BLaER1 treated with 17β-estradiol and CSF1 and Interleukin-3, amounts not matched to agents 10 nM and 100 nM (cell line): ENCODE results near the gene CACNG4.
A peak's percentile ranks its signal among the peaks of the same experiment; 100 is the strongest.

ENCODE experiments used
- H3K27ac ChIP-seq, 11 experiments: shearing (Covaris generic); formaldehyde crosslinking; 2 replicates each; pipeline ENCODE4 v1.8.1; 2022
- H3K27me3 ChIP-seq, 11 experiments: shearing (Covaris generic); formaldehyde crosslinking; 2 replicates each; pipeline ENCODE4 v1.8.1; 2022
- H3K36me3 ChIP-seq, 11 experiments: shearing (Covaris generic); formaldehyde crosslinking; 2 replicates each; pipeline ENCODE4 v1.8.1; 2022
- H3K4me1 ChIP-seq, 10 experiments: shearing (Covaris generic); formaldehyde crosslinking; 2 replicates each; pipeline ENCODE4 v1.8.1; 2022
- H3K4me2 ChIP-seq, 11 experiments: shearing (Covaris generic); formaldehyde crosslinking; 2 replicates each; pipeline ENCODE4 v1.8.1; 2022
- H3K4me3 ChIP-seq, 10 experiments: shearing (Covaris generic); formaldehyde crosslinking; 2 replicates each; pipeline ENCODE4 v1.8.1; 2022
- H3K9ac ChIP-seq, 11 experiments: shearing (Covaris generic); formaldehyde crosslinking; 2 replicates each; pipeline ENCODE4 v1.8.1; 2022
- H3K9me3 ChIP-seq, 11 experiments: shearing (Covaris generic); formaldehyde crosslinking; replicated peaks in 1 of 11; 2 replicates each; pipeline ENCODE4 v1.8.1; 2022
- H4K20me1 ChIP-seq, 11 experiments: shearing (Covaris generic); formaldehyde crosslinking; 2 replicates each; pipeline ENCODE4 v1.8.1; 2022
- Cebpa-rat ChIP-seq, 11 experiments: shearing (Covaris generic); IDR thresholded peaks; 2 replicates each; pipeline ENCODE4 v1.8.1; 2022

CACNG4 gene

DNA sequence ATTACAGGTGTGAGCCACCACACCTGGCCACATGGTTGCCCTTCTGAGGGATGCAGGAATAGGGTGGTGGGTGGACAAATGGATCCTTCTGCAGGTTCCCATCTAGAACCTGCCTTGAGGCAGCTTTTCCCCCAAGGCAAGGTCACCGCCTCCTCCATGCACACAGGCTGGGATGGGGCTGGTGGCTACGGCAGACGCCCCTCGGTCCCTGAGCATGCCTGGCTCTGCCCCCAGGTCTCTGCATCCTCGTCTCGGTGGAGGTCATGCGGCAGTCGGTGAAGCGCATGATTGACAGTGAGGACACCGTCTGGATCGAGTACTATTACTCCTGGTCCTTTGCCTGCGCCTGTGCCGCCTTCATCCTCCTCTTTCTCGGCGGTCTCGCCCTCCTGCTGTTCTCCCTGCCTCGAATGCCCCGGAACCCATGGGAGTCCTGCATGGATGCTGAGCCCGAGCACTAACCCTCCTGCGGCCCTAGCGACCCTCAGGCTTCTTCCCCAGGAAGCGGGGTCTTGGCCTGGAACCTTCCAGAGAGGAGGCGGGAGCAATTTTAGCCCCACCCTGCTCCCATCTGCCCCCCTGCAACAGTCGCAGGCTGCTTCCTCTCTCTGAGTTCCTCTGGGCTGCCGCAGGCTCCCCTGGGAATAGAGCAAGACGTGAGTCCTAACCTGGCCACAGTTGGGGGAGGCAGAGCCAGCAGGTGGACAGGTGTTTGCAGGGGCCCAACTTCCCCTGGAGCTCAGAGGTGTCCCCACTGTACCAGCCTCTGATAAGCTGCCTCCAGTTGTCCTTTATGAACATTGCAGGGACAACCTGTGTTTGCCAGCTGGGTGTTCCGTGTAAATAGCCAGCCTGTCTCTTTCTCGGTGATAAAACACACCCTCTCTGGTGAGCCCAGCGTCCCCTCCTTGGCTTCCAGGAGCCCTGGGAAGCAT is 91.6 kb downstream of the CACNG4 start:
- no peak for TF ChIP-seq Cebpa-rat (IDR thresholded peaks at IDR 0.05)
- Histone ChIP-seq H3K27ac (peak overlapping the region in 2 of 11 experiments; percentile 25 to 32; a peak in 3 of 22 replicates), H3K4me2 (peak overlapping the region in 9 of 11 experiments; percentile 26 to 72 (median 60); a peak in 17 of 22 replicates), H3K4me1 (peaks cover 0 to 23% (median 16%) of the 10 kb centered on the region in 10 experiments; a peak in 16 of 20 replicates), H3K27me3 (no peaks in the 10 kb centered on the region), H3K9ac (0 out of 22 replicates have a peak overlapping the region, but pooled peaks of 1 of the 11 experiments have one; percentile 15), H4K20me1 (no peaks in the 10 kb centered on the region), H3K36me3 (peaks cover 0 to 5% (median 0%) of the 10 kb centered on the region in 11 experiments; a peak in 1 of 22 replicates), H3K4me3 (no peak overlapping the region), H3K9me3 (peaks cover 0 to 14% (median 6%) of the 10 kb centered on the region in 11 experiments; a peak in 10 of 22 replicates)

DNA sequence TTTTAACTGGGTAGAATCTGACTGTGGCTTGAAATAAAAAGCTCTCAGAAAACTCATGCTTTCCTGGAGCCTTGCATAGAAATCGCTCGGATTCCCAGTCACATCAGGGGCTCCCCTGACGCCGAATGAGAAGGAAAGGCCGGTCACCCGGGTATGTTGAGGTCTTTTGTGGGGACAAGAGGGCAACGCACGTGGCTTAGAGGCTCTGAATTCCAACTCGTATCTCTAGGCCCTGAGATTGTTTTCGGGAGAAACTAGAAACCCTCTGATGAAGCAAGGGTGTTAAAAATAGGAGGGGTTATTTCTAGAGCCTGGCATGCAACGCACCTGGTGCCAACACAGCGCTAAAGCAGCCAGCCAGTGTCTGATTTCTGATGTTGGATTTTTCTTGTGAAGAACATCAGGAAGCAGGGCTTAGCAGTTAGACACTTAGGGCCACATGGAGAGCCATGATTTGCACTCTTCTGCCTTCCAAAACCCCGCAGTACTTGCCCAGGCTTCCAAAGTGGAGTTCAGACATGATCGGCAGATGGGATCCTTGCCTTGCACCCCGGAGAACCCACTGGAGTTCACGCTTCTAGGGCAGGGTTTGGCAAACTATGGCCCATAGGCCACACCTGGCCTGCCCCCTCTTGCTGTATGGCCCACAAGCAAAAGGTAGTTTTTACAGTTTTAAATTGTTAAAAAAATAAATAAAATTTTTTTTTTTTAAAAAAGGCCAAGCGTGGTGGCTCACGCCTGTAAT is 92.4 kb downstream of the CACNG4 start:
- 0 out of 22 replicates have a peak overlapping the region, but pooled peaks of 1 of the 11 experiments have one; percentile 15 for H3K9ac ChIP-seq
- peak overlapping the region in 9 of 11 experiments; percentile 26 to 72 (median 60); a peak in 17 of 22 replicates for H3K4me2 ChIP-seq
- no peaks in the 10 kb centered on the region for H3K27me3 ChIP-seq
- H3K27ac ChIP-seq = peak overlapping the region in 2 of 11 experiments; percentile 25 to 32; a peak in 3 of 22 replicates
- no peak overlapping the region for H3K4me3 ChIP-seq
- peaks cover 0 to 14% (median 6%) of the 10 kb centered on the region in 11 experiments; a peak in 10 of 22 replicates for H3K9me3 ChIP-seq
- H3K36me3 ChIP-seq = peaks cover 0 to 5% (median 0%) of the 10 kb centered on the region in 11 experiments; a peak in 1 of 22 replicates
- H4K20me1 ChIP-seq = no peaks in the 10 kb centered on the region
- H3K4me1 ChIP-seq = peaks cover 0 to 23% (median 16%) of the 10 kb centered on the region in 10 experiments; a peak in 16 of 20 replicates
- TF ChIP-seq Cebpa-rat (IDR thresholded peaks at IDR 0.05) = no peak

- Histone ChIP-seq H4K20me1 (no peaks in the 10 kb centered on the region), H3K27ac (no peak overlapping the region), H3K9me3 (peaks cover 0 to 14% (median 6%) of the 10 kb centered on the region in 11 experiments; a peak in 10 of 22 replicates), H3K9ac (no peak overlapping the region), H3K4me1 (peaks cover 0 to 23% (median 16%) of the 10 kb centered on the region in 10 experiments; a peak in 16 of 20 replicates), H3K36me3 (peaks cover 0 to 5% (median 0%) of the 10 kb centered on the region in 11 experiments; a peak in 1 of 22 replicates), H3K4me2 (no peak overlapping the region), H3K4me3 (no peak overlapping the region), H3K27me3 (no peaks in the 10 kb centered on the region)
- no peak for TF ChIP-seq Cebpa-rat (IDR thresholded peaks at IDR 0.05)
Measured at GRCh38 chr17:67058036-67058435, 93.5 kb downstream of the CACNG4 start.

GRCh38 chr17:67059372-67059771 is 94.9 kb downstream of the CACNG4 start:
- no peak overlapping the region for H3K9ac ChIP-seq
- no peak overlapping the region for H3K4me3 ChIP-seq
- peaks cover 0 to 5% (median 0%) of the 10 kb centered on the region in 11 experiments; a peak in 1 of 22 replicates for H3K36me3 ChIP-seq
- peaks cover 0 to 14% (median 6%) of the 10 kb centered on the region in 11 experiments; a peak in 10 of 22 replicates for H3K9me3 ChIP-seq
- H3K27me3 ChIP-seq = no peaks in the 10 kb centered on the region
- no peaks in the 10 kb centered on the region for H4K20me1 ChIP-seq
- H3K27ac ChIP-seq = no peak overlapping the region
- H3K4me2 ChIP-seq = no peak overlapping the region
- peaks cover 0 to 22% (median 16%) of the 10 kb centered on the region in 10 experiments; a peak in 16 of 20 replicates for H3K4me1 ChIP-seq
- TF ChIP-seq Cebpa-rat (IDR thresholded peaks at IDR 0.05) = no peak

DNA sequence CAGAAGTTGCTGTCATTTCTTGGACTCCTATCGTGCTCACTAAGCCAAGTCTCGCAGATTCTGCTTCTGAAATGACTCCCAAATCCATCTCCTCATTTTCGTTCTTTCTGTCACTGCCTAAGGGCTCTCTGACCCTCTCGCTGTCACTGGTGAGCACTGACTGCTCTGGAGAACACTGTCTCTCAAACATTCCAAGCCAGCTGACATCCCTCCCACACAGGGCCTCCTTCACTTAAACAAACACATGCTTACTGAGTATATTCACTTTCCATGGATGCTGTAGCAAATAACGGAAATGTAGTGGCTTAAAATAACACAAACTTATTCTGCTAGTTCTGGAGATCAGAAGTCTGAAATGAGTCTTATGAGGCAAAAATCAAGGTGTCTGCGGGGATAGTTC is 98.6 kb downstream of the CACNG4 start:
- TF ChIP-seq Cebpa-rat (IDR thresholded peaks at IDR 0.05) = no peak
- H3K36me3 ChIP-seq = peaks cover 0 to 6% (median 0%) of the 10 kb centered on the region in 11 experiments; a peak in 1 of 22 replicates

GRCh38 chr17:67066717-67067116 is 102.2 kb downstream of the CACNG4 start:
- no peaks in the 10 kb centered on the region for H3K27me3 ChIP-seq
- no peak for TF ChIP-seq Cebpa-rat (IDR thresholded peaks at IDR 0.05)
- H3K36me3 ChIP-seq = peaks cover 0 to 23% (median 0%) of the 10 kb centered on the region in 11 experiments; a peak in 5 of 22 replicates
- H3K9me3 ChIP-seq = no peaks in the 10 kb centered on the region
- H3K9ac ChIP-seq = no peak overlapping the region
- no peak overlapping the region for H3K4me3 ChIP-seq
- no peak overlapping the region for H3K4me2 ChIP-seq
- no peak overlapping the region for H3K27ac ChIP-seq
- no peaks in the 10 kb centered on the region for H3K4me1 ChIP-seq
- peaks cover 0 to 36% (median 0%) of the 10 kb centered on the region in 11 experiments; a peak in 4 of 22 replicates for H4K20me1 ChIP-seq

More for the DNA sequence above, 98.6 kb downstream of the CACNG4 start:
- H3K9me3 ChIP-seq = no peaks in the 10 kb centered on the region
- H3K27me3 ChIP-seq = no peaks in the 10 kb centered on the region
- no peak overlapping the region for H3K9ac ChIP-seq
- H3K4me2 ChIP-seq = no peak overlapping the region
- no peaks in the 10 kb centered on the region for H3K4me1 ChIP-seq
- peaks cover 0 to 4% (median 0%) of the 10 kb centered on the region in 11 experiments; a peak in 1 of 22 replicates for H4K20me1 ChIP-seq
- no peak overlapping the region for H3K27ac ChIP-seq
- no peak overlapping the region for H3K4me3 ChIP-seq

DNA sequence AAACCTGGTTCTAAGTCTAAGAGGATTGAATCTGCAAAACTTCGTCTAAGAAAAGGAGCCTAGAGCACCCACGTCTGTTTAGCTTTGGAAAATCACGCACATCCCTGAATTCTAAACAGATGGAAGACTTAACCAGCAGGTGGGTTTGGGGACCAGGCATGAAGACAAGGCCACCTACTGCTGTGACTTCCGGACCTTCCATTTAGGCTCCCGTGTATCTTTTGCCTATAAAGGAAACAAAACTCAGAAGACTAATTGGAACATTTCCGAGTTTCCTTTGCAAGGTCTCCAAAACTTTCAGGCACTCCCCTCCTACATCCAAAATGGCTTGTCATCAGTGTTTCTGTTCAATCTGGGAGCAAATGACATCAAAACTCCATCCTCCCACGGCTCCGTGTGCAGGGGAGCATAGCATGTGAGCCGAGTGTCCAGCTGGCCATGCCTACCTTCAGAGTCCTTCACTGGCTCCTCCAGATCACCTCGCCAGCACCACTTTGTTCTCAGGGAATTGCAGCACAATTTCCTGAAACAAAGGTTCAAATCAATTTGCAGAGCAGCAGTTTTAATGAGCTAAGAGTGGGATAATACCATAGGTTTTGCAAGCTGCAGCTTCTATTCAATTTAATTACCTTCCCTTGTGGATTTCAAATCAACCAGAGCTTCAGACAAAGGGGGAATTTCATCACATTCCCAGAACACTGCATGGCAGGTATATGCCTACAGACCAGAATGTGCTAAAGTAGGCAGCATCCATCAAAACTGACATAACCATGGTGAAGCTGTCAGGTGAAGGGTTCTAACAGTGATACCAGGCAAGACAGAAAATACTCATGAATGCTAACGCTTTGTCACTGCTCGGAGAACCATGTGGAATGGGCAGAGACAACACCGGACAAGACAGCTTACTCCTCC is 103.3 kb downstream of the CACNG4 start:
- Histone ChIP-seq H3K9me3 (no peaks in the 10 kb centered on the region), H3K27me3 (no peaks in the 10 kb centered on the region), H3K4me3 (no peak overlapping the region), H3K9ac (no peak overlapping the region), H3K4me2 (no peak overlapping the region), H4K20me1 (peaks cover 0 to 45% (median 0%) of the 10 kb centered on the region in 11 experiments; a peak in 4 of 22 replicates), H3K4me1 (no peaks in the 10 kb centered on the region), H3K36me3 (peaks cover 6 to 34% (median 9%) of the 10 kb centered on the region in 11 experiments; a peak in 19 of 22 replicates), H3K27ac (no peak overlapping the region)
- no peak for TF ChIP-seq Cebpa-rat (IDR thresholded peaks at IDR 0.05)

DNA sequence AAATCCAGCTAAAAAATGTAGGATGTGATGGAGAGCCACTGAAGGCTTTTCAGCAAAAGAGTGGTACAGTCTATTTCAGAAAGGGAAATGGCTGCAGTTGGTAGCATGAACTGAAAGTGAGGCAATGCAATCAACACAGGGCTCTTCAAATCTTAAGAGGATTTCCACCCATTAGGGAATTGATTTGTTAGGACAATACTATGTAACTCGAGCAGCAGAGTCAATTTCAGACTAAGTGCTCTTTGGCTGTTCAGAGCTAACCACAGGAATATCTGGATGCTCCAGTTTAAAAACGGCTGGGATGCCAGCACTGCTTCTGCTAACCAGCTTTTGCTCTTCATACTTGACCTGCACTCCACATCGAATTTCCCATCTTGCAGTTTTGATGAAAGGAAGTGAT is 104.5 kb downstream of the CACNG4 start:
- H3K4me2 ChIP-seq = no peak overlapping the region
- no peaks in the 10 kb centered on the region for H3K27me3 ChIP-seq
- H3K27ac ChIP-seq = no peak overlapping the region
- no peak for TF ChIP-seq Cebpa-rat (IDR thresholded peaks at IDR 0.05)
- H4K20me1 ChIP-seq = peaks cover 0 to 54% (median 0%) of the 10 kb centered on the region in 11 experiments; a peak in 4 of 22 replicates
- H3K4me1 ChIP-seq = no peaks in the 10 kb centered on the region
- no peak overlapping the region for H3K4me3 ChIP-seq
- no peak overlapping the region for H3K9ac ChIP-seq
- H3K36me3 ChIP-seq = peaks cover 9 to 46% (median 14%) of the 10 kb centered on the region in 11 experiments; a peak in 20 of 22 replicates
- H3K9me3 ChIP-seq = no peaks in the 10 kb centered on the region
